Gastrocnemius medialis (tissue), 4 donors: ENCODE data around the gene SLC4A9.

Experiments used
- POLR2A ChIP-seq, 2 donors: fragments of 450-650 bp; IDR thresholded peaks; one replicate each; pipeline ENCODE4 v1.6.1; 2017; ENCODE audit warnings: antibody characterized with exemption in 2 of 2, mild to moderate bottlenecking in 2 of 2, moderate library complexity in 2 of 2
- TF ChIP-seq, protein P1 (sequence below), 5 experiments: fragments of 450-650 bp in 3 of 5; fragments of 200-600 bp in 2 of 5; sonication (generic) in 2 of 5; IDR thresholded peaks in 4 of 5; conservative IDR thresholded peaks in 1 of 5; 1 replicate in 4 of 5; 2 replicates in 1 of 5; pipeline ENCODE4 v1.5.1; 2016 to 2019; ENCODE audit warnings: antibody characterized with exemption in 5 of 5, mild to moderate bottlenecking in 3 of 5, moderate library complexity in 3 of 5

- TF ChIP-seq, protein P1, sequence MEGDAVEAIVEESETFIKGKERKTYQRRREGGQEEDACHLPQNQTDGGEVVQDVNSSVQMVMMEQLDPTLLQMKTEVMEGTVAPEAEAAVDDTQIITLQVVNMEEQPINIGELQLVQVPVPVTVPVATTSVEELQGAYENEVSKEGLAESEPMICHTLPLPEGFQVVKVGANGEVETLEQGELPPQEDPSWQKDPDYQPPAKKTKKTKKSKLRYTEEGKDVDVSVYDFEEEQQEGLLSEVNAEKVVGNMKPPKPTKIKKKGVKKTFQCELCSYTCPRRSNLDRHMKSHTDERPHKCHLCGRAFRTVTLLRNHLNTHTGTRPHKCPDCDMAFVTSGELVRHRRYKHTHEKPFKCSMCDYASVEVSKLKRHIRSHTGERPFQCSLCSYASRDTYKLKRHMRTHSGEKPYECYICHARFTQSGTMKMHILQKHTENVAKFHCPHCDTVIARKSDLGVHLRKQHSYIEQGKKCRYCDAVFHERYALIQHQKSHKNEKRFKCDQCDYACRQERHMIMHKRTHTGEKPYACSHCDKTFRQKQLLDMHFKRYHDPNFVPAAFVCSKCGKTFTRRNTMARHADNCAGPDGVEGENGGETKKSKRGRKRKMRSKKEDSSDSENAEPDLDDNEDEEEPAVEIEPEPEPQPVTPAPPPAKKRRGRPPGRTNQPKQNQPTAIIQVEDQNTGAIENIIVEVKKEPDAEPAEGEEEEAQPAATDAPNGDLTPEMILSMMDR (IDR thresholded peaks at IDR 0.05 in 4 of 5, conservative IDR thresholded peaks at IDR 0.05 in 1 of 5) = no peak
- TF ChIP-seq POLR2A (IDR thresholded peaks at IDR 0.05) = no peak
Measured at GRCh38 chr5:140371356-140372151, 11.6 kb downstream of the SLC4A9 start.
